ENCODE data around the gene WDR1.

Gene WDR1

GRCh38 chr4:10078481-10079233 is 37.9 kb downstream of the WDR1 start:
- H3K36me3 ChIP-seq (ENCODE audit: control insufficient read depth, insufficient read depth, low read length): no peaks in the 10 kb centered on the region

GRCh38 chr4:10077483-10078335 is 38.9 kb downstream of the WDR1 start:
- Histone ChIP-seq H3K79me2 (no peaks in the 10 kb centered on the region), H3K4me1 (no peaks in the 10 kb centered on the region), H3K27me3 (ENCODE audit: control insufficient read depth, insufficient read depth, low read length) (no peaks in the 10 kb centered on the region), H3K27ac (no peak overlapping the region), H3K4me2 (ENCODE audit: low read length) (no peak overlapping the region), H3K36me3 (ENCODE audit: control insufficient read depth, insufficient read depth, low read length) (no peaks in the 10 kb centered on the region), H3K4me3 (ENCODE audit: low read depth, low read length) (no peak overlapping the region), H2AFZ (no peak overlapping the region), H3K9me3 (ENCODE audit: control insufficient read depth, low read length) (no peaks in the 10 kb centered on the region), H3K9ac (no peak overlapping the region)
- TF ChIP-seq CTCF (IDR thresholded peaks at IDR 0.05): no peak

More at GRCh38 chr4:10078481-10079233, 37.9 kb downstream of the WDR1 start:
- H3K27ac ChIP-seq: no peak overlapping the region
- H3K4me2 ChIP-seq (ENCODE audit: low read length): no peak overlapping the region
- no peak for TF ChIP-seq CTCF (IDR thresholded peaks at IDR 0.05)
- H3K4me3 ChIP-seq (ENCODE audit: low read depth, low read length): no peak overlapping the region
- H3K9ac ChIP-seq: no peak overlapping the region
- H3K79me2 ChIP-seq: no peaks in the 10 kb centered on the region
- H2AFZ ChIP-seq: no peak overlapping the region
- H3K27me3 ChIP-seq (ENCODE audit: control insufficient read depth, insufficient read depth, low read length): no peaks in the 10 kb centered on the region
- no peaks in the 10 kb centered on the region for H3K4me1 ChIP-seq
- H3K9me3 ChIP-seq (ENCODE audit: control insufficient read depth, low read length): no peaks in the 10 kb centered on the region

- Histone ChIP-seq H2AFZ (no peak overlapping the region), H3K9ac (no peak overlapping the region), H3K27me3 (ENCODE audit: control insufficient read depth, insufficient read depth, low read length) (no peaks in the 10 kb centered on the region), H3K4me3 (ENCODE audit: low read depth, low read length) (no peak overlapping the region), H3K4me2 (ENCODE audit: low read length) (no peak overlapping the region), H3K79me2 (no peaks in the 10 kb centered on the region), H3K9me3 (ENCODE audit: control insufficient read depth, low read length) (no peaks in the 10 kb centered on the region), H3K36me3 (ENCODE audit: control insufficient read depth, insufficient read depth, low read length) (no peaks in the 10 kb centered on the region), H3K4me1 (no peaks in the 10 kb centered on the region), H3K27ac (no peak overlapping the region)
- TF ChIP-seq CTCF (IDR thresholded peaks at IDR 0.05): no peak
Observed at GRCh38 chr4:10077076-10077475, 39.5 kb downstream of the WDR1 start.

GRCh38 chr4:10075953-10076391 is 40.6 kb downstream of the WDR1 start:
- TF ChIP-seq CTCF (IDR thresholded peaks at IDR 0.05): no peak
- Histone ChIP-seq H3K27me3 (ENCODE audit: control insufficient read depth, insufficient read depth, low read length) (no peaks in the 10 kb centered on the region), H3K4me2 (ENCODE audit: low read length) (no peak overlapping the region), H3K4me3 (ENCODE audit: low read depth, low read length) (no peak overlapping the region), H3K36me3 (ENCODE audit: control insufficient read depth, insufficient read depth, low read length) (no peaks in the 10 kb centered on the region), H3K9me3 (ENCODE audit: control insufficient read depth, low read length) (no peaks in the 10 kb centered on the region), H2AFZ (no peak overlapping the region), H3K4me1 (no peaks in the 10 kb centered on the region), H3K9ac (no peak overlapping the region), H3K27ac (no peak overlapping the region), H3K79me2 (no peaks in the 10 kb centered on the region)
